CD4-positive, alpha-beta T cell treated with Interleukin-17A for 1 hour (primary cell): ENCODE measurements around the gene BTAF1.
"Not testable (repeated sequence)": the region's sequence is repeated elsewhere in the genome, so short reads cannot be mapped to it uniquely, and the experiment has no call there.

Source experiments
- DNase-seq: peaks from one replicate; pipeline ENCODE4 v3.0.0-alpha.2; 2020

Gene BTAF1

DNA sequence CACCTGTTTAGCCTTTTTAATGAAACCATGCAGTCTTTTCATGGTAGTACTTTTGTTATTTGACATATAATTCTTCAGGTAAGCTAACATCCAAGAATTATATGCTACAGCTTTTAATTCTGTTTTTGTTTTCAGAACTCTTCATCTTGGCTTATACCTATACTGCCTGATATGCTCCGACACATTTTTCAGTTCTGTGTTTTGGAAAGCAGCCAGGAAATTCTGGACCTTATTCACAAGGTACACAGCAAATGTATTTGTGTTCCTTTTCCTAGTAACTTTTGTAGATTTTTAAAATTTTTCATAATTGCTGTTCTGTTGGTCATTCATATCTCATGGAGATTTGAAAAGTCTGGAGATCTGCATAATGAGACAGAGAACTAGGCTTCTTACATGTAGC lies 56.7 kb downstream of the BTAF1 start:
- DNase-seq = no peak

DNA sequence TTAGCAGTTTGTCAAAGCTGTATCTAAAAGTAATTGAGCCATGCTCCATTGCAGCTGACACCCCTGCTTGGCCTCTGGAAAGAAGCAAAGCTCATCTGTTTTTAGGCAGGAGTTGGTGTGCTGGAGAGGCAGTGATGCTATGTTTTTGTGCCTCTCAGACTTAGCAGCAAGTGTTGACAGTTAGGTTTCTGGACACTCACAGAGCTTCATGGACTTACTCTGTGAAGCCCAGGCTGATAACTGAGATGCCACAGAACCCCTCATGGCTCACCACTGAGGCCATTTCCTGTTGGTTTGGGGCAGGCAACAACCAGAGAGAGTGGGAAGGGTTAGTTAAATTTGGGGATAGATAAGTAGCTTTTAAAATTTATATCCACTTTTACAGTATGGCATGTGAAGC lies 59.8 kb downstream of the BTAF1 start:
- DNase-seq = no peak

DNA sequence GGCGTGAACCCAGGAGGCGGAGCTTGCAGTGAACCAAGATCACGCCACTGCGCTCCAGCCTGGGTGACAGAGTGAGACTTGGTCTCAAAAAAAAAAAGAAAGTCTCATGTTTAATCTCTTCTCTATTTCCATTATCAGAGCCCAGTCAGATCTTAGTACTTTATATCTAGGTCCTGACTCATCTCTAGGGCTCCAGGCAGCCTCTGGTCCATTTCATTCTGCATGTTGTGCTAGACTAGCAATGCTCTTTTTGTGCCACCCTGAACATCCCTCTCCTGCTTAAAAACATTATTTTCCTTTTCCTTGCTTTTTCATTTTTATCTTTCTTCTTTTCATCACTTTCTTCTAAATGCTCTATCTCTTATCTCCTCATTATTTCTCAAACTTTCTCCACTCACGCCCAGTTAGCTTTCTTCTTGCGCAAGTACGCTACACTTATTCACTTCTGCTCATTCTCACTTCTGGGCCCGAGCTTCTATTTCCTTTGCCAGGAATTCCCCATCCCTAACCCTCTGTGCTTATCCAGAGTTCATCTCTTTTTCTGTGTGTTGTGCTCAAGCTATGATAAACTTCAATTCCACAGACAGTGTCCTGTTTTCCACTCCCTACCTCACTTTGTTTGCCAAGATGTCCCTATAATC lies 63.9 kb downstream of the BTAF1 start:
- DNase-seq = no peak

DNA sequence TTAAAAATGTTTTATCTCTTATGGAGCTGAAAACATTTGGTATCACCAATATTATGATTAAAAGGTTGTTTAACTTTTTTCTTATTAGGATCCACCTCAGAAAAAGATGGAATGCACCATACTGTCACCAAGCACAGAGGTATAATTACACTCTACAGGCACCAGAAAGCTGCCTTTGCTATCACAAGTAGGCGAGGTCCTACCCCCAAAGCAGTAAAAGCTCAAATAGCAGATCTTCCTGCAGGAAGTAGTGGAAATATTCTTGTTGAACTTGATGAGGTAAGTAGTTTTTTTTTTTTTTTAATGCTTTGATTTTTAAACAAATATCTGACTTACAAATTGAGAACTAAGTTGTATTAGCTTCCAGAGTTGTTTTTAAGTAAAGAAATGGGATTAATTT lies 68.5 kb downstream of the BTAF1 start:
- no peak for DNase-seq

DNA sequence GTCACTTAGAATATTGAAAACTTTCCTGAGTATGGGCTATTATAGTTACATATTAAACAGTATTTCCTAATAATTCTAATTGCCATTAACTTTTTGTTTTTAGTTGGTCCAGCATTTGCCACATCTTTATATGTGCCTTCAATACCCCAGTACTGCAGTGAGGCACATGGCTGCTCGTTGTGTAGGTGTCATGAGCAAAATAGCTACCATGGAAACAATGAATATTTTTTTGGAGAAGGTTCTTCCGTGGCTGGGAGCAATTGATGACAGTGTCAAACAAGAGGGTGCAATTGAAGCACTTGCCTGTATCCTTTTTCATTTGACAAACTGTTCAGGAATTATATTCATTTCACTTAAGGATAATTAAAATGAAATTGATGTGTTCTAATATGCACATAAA lies 72.7 kb downstream of the BTAF1 start:
- DNase-seq = no peak

DNA sequence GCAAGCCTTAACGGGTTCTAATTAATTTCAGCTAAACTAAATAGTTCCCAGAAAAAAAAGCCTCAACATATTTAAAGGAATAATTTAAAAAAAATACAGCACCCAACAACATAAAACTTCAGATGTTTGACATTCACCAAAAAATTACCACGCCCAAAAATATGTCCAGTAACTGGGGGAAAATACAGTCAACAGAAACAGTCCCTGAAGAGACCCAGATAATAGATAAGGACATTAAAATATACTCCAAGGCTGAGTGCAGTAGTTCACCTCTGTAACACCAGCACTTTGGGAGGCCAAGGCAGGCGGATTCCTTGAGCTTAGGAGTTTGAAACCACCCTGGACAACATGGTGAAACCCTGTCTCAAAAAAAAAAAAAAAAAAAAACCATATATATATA lies 78.0 kb downstream of the BTAF1 start:
- no peak for DNase-seq

DNA sequence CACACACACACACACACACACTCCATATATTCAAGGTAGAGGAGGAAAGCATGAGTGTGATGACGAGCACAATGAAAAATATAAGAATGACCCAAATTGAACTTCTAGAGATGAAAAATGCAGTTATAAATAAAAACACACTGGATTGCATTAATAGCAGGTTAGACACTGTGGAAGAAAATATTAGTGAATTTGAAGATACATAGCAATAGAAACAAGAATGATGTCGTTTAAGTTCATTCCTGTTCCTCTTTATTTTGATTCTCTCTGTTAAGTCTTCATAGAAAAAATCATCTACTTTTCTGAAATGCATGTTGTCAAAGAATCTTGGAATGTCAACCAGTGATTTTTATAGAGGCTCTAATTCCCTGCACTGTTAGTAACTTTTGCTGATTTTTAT lies 78.4 kb downstream of the BTAF1 start:
- no peak for DNase-seq

DNA sequence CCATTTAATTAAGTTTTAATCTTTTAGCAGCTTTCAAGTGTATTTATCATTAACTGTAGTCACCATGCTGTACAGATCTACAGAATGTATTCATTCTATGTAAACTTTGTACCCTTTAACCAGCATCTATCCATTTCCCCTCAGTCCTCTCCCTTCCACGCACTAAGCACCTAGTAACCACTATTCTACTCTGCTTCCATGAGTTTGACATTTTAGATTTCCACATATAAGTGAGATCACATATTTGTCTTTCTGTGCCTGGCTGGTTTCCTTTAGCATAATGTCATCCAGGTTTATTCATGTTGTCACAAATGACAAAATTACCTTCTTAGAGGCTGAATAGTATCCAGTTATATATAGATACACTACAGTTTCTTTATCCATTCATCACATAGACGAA lies 79.7 kb downstream of the BTAF1 start:
- DNase-seq = no peak

DNA sequence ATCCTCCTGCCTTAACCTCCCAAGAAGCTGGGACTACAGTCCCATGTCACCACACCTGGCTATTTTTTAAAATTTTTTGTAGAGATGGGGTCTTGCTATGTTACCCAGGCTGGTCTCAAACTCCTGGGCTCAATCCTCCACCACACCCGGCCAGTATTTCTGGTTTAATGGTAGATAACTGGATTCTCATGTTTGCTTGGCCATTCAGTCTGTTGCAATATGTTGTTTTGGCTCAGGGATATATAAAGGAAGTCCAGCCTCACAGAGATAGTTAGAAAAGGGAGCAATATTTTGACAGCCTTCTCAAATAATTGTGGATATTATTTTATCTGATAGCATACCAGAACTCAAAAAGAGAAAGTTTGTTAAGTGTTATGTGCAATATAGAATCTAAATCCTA lies 82.4 kb downstream of the BTAF1 start:
- DNase-seq = no peak

DNA sequence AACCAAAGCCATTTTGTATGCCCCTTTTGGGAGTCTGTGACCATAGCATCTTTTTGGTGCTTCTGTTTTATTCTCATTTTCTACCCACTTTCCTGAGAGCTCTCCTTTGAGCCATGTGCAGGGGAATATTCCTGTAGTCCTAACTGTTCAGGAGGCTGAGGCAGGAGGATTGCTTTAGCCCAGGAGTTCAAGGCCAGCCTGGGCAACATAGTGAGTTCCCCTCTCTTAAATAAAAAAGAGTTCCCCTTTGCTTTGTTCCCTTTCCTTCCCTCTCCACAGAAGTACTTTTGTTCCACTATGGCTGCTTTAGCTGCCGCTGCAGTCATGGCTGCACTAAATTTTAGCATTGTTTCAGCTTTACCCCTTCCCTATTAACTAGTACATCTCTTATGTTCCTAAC lies 85.9 kb downstream of the BTAF1 start:
- no peak for DNase-seq

DNA sequence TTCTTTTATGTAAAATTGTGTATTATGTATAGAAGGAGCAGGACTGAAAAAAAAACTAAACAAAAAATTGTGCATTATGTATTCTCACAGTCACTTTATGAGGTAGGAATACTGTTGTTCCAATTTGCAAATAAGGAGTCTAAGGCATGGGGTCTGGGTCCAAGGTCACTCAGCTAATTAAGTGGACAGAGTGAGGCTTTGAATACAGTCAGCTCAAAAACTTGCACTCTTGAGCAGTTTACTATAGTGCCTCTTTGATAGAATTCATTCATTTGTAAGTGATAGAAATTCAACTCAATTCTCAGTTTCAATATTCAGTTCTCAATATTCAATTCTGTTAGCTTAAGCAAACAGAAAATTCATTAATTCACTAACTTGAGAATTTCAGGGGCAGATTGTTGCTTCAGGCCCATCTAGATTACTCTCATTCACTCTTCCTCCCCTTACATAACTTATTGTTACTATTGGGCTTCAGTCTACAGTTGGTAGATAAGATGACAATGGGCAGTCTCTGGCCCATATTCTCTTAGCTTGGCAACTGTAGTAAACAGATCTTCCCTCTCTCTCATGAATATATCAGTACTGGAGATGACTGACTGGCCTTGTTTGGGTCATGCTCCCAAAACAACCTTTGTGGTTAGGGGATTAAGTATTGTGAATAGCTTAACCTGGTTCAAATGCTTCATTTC lies 86.6 kb downstream of the BTAF1 start:
- DNase-seq = no peak

DNA sequence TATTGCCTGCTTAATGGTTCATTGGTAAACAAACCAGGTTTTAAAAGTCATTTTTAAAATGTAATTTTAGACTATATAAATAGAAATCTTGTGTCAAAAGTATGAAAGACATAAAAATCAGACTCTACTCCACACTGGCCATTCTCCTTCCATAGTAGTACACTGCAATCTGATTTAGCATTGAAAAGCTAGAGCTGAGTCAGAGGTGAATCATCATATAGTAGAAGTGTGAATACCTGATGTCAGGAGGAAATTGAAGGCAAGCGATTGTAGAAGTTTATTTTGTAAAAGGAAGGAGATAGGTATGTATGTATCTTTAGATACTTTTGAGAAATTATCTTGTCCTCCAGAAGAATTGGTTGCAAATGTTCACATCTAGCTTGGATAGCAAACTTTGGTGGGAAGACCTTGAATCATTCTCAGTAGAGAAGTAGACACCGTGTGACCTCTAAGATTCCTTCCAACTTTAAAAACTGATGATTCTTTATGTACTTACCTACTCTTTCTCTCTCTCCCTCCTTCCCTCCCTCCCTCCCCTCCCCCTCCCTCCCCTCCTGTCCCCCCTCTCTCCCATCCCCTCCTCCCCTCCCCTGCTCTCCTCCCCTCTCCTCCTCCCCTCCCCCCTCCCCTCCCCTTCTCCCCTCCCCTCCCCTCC lies 88.1 kb downstream of the BTAF1 start:
- no peak for DNase-seq

DNA sequence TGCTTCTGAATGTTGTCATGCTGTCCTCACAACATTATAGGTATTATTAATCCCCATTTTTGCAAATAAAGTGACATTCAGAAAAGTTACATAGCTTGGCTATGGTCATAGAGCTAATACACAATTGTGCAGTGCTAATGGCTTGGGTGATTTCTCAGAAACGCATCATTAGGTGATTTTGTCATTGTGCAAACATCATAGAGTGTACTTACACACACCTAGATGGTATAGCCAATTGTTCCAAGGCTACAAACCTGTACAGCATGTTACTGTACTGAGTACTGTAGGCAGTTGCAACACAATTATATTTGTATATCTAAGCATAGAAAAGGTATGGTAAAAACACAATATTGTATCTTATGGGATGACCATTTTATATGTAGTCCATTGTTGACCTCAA lies 91.0 kb downstream of the BTAF1 start:
- DNase-seq = no peak

DNA sequence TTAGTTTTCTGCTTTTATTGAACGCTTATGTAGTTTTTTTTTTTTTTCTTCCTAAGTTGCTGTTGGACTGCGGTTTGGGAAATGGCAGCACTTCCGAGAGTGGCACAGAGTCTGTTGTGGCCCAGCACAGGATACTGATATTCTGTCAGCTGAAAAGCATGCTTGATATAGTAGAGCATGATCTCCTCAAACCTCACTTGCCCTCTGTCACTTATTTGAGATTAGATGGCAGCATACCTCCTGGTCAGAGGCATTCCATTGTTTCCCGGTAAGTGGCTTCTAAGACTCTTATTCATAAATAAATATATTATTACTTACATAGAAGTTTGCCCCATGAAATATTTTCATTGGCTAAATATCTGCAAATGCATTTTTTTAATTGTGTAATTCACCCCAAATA lies 101.1 kb downstream of the BTAF1 start:
- no peak for DNase-seq

DNA sequence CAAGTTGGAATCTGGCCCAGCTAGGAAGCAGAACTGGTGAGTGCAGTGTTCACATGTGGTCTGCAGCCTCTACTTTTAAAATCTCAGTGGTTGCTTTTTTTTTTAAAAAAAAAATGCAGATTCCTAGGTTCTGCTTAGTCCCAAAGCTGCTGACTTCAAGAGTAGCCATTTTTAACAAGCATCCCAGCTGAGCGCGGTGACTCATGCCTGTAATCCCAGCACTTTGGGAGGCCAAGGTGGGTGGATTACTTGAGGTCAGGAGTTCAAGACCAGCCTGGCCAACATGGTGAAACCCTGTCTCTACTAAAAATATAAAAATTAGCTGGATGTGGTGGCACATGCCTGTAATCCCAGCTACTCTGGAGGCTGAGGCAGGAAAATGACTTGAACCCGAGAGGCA lies 101.8 kb downstream of the BTAF1 start:
- DNase-seq = not testable (repeated sequence)

DNA sequence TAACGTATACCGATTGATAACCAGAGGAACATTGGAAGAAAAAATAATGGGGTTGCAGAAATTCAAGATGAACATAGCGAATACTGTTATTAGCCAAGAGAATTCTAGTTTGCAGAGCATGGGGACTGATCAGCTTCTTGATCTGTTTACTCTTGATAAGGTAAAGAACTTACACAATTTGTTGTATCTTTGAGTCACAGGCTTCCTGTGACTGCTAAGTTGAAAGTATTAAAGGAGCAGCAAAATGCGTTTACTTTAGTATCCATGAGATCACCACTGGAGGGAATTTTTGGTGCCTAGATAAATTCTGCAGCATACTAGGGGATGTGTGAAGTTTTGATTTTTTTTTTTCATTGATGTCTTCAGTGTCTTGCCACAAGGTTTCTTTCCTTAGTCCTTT lies 103.6 kb downstream of the BTAF1 start:
- DNase-seq = no peak

DNA sequence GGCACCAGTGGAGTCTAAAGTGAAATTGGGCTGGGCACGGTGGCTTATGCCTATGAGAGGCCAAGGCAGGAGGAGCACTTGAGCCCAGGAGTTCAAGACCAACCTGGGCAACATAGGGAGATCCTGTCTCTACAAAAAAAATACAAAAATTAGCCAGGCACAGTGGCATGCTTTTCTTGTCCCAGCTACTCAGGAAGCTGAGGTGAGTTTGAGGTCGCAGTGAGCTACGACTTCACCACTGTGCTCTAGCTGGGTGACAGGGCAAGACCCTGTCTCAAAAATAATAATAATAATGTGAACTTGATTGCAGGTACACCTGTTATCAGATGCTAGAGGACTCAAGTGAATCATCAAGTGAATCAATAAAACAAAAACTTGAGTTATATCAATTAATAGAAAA lies 108.0 kb downstream of the BTAF1 start:
- DNase-seq = no peak

DNA sequence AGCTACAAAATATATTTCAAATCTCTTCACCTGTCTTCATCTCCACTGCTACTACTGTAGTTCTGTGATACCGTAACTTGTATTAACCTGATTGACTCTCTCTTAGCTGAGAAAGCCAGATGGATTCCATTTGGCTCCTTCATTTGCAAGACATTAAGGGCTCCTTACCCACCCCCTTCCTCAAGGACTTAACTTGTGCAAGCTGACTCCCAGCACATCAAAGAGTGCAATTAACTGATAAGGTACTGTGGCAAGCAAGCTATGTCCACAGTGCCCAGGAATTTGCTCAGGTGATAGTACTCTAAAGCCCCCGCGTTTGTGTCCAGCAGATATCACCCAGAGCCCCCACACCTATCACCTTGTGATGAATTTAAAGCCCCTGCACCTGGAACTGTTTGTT lies 109.5 kb downstream of the BTAF1 start:
- DNase-seq = not testable (repeated sequence)

DNA sequence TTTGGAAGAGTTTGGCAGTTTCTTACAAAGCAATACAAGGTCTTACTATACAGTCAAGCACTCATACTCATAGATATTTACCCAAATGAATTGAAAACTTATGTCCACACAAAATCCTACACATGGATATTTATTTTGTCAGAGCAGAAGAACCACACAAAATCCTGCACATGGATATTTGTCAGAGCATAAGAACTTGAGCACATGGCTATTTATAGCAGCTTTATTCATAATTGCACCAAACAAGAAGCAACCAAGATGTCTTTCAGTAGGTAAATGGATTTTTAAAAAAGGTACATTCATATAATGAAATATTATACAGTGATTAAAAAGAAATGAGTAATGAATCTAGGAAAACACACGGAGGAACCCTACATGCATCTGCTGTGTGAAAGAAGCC lies 115.4 kb downstream of the BTAF1 start:
- DNase-seq = no peak

DNA sequence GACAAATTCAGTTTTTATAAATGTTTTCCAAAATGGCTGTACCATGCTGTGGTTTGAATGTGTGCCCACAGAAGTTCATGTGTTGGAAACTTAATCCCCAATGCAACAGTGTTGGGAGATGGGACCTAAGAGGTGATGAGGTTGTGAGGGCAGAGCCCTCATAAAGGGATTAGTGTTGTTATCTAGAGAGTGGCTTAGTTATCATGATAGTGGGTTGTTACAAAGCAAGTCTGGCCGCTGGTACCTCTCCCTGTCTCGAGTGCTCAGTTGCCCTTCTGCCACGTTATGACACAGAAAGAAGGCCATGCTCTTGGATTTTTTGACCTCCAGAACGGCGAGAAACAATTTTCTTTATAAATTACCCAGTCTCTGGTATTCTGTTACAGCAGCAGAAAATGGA lies 119.0 kb downstream of the BTAF1 start:
- DNase-seq = no peak

DNA sequence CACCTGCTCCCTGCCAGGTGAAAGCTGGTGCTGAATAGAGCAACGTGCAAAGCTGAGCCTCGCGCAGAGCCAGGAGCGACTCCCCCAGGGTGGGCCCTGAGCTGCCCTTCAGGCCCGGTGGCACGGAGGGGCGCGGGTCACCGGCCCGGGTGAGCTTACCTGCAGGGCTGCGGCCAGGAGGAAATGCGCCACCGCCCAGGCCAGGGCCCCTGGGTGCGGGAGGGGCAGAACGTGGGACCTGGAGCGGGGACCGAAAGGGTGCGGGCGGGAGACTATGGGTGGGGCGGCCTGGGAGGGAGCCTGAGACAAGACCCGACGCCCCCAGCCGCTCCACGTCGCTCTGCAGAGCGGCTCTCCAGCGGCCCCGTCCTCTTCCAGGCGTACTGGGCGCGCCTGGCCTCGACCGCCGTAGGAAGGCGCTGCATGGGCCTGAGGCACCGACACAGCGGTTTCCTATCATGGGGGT lies 122.1 kb downstream of the BTAF1 start:
- no peak for DNase-seq

DNA sequence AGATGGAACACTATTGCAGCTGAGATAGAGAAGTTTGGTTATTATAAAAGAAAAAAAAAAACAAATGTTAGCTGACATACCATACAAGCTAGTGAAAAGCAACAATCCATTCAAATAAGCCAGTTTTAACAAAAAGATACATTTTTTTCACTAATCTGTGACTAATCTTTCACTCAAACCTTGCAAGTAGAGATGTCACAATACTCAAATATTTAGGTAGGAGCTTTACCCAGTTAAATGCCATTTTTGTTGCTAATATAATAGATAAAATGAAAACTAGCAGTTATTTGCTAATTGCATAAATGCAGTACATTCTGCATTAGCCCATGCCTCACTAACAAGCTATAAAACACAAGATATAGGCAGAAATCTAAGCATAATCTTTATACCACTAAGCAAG lies 123.6 kb downstream of the BTAF1 start:
- DNase-seq = no peak

DNA sequence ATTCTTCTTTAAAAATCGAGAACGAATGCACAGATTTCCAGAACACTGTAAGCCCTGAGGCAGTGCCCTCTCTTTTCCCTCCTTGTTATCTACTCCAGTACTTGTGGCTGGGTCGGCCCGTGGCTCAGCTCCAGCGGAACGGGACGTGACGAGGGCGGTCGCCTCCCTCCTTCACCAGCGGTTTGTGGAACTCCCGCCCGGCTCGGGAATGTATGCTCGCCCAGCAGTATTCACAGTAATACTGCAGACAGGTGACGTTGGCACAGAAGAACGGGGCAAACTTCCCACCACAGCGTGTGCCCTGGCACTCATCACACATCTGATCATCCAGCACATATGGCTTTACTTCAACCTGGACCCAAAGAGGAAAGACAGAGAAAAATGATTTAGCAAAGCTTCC lies 128.5 kb downstream of the BTAF1 start:
- no peak for DNase-seq

DNA sequence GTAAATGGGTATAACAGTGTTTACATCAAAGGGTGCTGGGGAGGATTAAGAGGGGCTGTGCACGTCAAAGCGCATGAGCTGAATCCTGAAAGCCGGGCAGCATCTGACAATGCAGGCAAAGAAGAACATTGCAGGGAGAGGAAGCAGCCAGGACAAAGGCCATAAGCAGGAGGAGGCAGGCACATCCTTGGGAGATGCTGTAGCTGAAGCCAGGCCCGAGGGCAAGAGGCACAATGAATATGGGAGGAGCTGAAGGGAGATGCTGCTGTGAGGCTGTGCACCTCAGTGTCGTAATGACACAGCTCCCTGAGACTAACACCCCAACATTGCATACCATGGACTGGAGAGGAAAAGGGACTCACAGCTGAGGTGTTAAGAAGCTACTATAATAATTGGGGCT lies 129.2 kb downstream of the BTAF1 start:
- no peak for DNase-seq

DNA sequence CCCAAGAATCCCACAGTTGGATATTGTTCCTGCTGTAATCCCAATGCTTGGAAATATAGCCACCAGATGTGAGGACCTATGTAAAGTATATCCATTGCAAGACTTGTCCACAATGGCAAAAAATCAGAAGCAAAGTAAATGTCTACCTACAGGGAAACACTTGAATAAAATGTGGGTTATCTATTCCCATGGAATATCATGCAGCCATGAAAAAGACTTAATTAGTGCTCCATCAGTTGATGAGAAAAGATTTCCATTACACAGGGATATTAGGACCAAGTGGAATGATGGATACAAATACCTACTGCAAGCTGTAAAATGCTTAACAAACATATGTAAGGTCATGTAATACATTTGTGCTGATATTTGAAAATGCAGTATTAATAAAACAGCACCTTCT lies 131.2 kb downstream of the BTAF1 start:
- DNase-seq = no peak
